Measurements from ENCODE around the gene ZNF576. TPM values are rescaled to one million over a fixed set of nuclear protein-coding genes. Genes with fewer than 3 reads are reported as not detected.
A peak's percentile ranks its signal among the peaks of the same experiment; 100 is the strongest.

The ZNF576 gene
- total RNA-seq, 4 donors from 2014 or later: 9.9 to 18.8 (median 15.2) TPM

GRCh38 chr19:43595605-43595998 is 793 bp upstream of the ZNF576 start:
- DNase-seq (ENCODE audit: low spot score in 2 of 2): no peak
- 1 to 3% methylated on average over 18 of the region's 18 CpGs for WGBS, 2 donors
- Histone ChIP-seq H3K36me3 (peaks cover 0 to 58% (median 6%) of the 10 kb centered on the region in 3 donors), H3K9me3 (no peaks in the 10 kb centered on the region), H3K27me3 (no peaks in the 10 kb centered on the region), H3K27ac (peak overlapping the region; percentile 82 to 98 (median 88)), H3K4me1 (peaks cover 0 to 57% (median 30%) of the 10 kb centered on the region in 4 donors), H3K4me3 (peak overlapping the region; percentile 54 to 73 (median 67))
- TF ChIP-seq CTCF (IDR thresholded peaks at IDR 0.05): no peak
- no peak for TF ChIP-seq POLR2A (IDR thresholded peaks at IDR 0.05)
- TF ChIP-seq EP300 (IDR thresholded peaks at IDR 0.05): no peak

GRCh38 chr19:43596842-43597461 is 557 bp downstream of the ZNF576 start:
- Histone ChIP-seq H3K27ac (peak overlapping the region; percentile 91 to 98 (median 98)), H3K27me3 (no peaks in the 10 kb centered on the region), H3K4me3 (peak overlapping the region; percentile 58 to 76 (median 72)), H3K9me3 (no peaks in the 10 kb centered on the region), H3K4me1 (peaks cover 0 to 57% (median 30%) of the 10 kb centered on the region in 4 donors), H3K36me3 (peaks cover 0 to 58% (median 6%) of the 10 kb centered on the region in 3 donors)
- DNase-seq (ENCODE audit: low spot score in 2 of 2): no peak
- WGBS, 2 donors: 19 to 20% methylated on average over 7 of the region's 7 CpGs
- TF ChIP-seq EP300 (IDR thresholded peaks at IDR 0.05): no peak
- no peak for TF ChIP-seq POLR2A (IDR thresholded peaks at IDR 0.05)
- TF ChIP-seq CTCF (IDR thresholded peaks at IDR 0.05): no peak

- no peak for DNase-seq (ENCODE audit: low spot score in 2 of 2)
- Histone ChIP-seq H3K4me1 (peaks cover 0 to 55% (median 30%) of the 10 kb centered on the region in 4 donors), H3K27me3 (no peaks in the 10 kb centered on the region), H3K4me3 (no peak overlapping the region), H3K9me3 (no peaks in the 10 kb centered on the region), H3K36me3 (peaks cover 0 to 58% (median 6%) of the 10 kb centered on the region in 3 donors), H3K27ac (peak overlapping the region in 1 of 4 donors; percentile 98)
- TF ChIP-seq POLR2A (IDR thresholded peaks at IDR 0.05) (no peak), EP300 (IDR thresholded peaks at IDR 0.05) (no peak), CTCF (IDR thresholded peaks at IDR 0.05) (no peak)
- 39 to 55% methylated on average over 5 of the region's 5 CpGs for WGBS, 2 donors
Measured at GRCh38 chr19:43597876-43598275, 1.5 kb downstream of the ZNF576 start.

- H3K27me3 ChIP-seq: no peaks in the 10 kb centered on the region
- WGBS, 2 donors: 88% methylated on average over 19 of the region's 19 CpGs
- H3K9me3 ChIP-seq: no peaks in the 10 kb centered on the region
- H3K4me1 ChIP-seq: peaks cover 0 to 48% (median 30%) of the 10 kb centered on the region in 4 donors
- H3K4me3 ChIP-seq: no peak overlapping the region
- H3K27ac ChIP-seq: no peak overlapping the region
- TF ChIP-seq EP300 (IDR thresholded peaks at IDR 0.05) (no peak), CTCF (IDR thresholded peaks at IDR 0.05) (no peak), POLR2A (IDR thresholded peaks at IDR 0.05) (no peak)
- DNase-seq (ENCODE audit: low spot score in 2 of 2): no peak
- H3K36me3 ChIP-seq: peaks cover 0 to 54% (median 6%) of the 10 kb centered on the region in 3 donors
Measured at GRCh38 chr19:43598445-43599240, 2.2 kb downstream of the ZNF576 start.

Data from tibial nerve (tissue), 4 donors.